SU-DHL-6 (cell line): ENCODE data around the gene TMEM119.

Experiments used
- H2AFZ ChIP-seq: fragments of 200-600 bp; sonication (generic); 2 replicates; pipeline ENCODE4 v1.6.1; 2014; ENCODE audit warnings: low read depth, mild to moderate bottlenecking, moderate library complexity, mixed read lengths, antibody characterized with exemption, low read length; ENCODE audit not compliant: severe bottlenecking
- H3F3A ChIP-seq: fragments of 200-600 bp; shearing (Covaris generic); 2 replicates; pipeline ENCODE4 v1.6.0; 2016; ENCODE audit warnings: antibody characterized with exemption, mild to moderate bottlenecking; ENCODE audit not compliant: insufficient read depth
- H3K27ac ChIP-seq: fragments of 200-600 bp; sonication (generic); 2 replicates; pipeline ENCODE4 v1.5.1; 2016; ENCODE audit warnings: low read depth, mild to moderate bottlenecking, low read length, moderate library complexity, mixed read lengths
- H3K27me3 ChIP-seq: fragments of 200-600 bp; sonication (generic), shearing (Covaris generic); 2 replicates; pipeline ENCODE4 v1.6.0; 2014; ENCODE audit warnings: mild to moderate bottlenecking, low read length
- H3K36me3 ChIP-seq: fragments of 200-600 bp; sonication (generic); 2 replicates; pipeline ENCODE4 v1.6.1; 2014; ENCODE audit warnings: mild to moderate bottlenecking, low read length, mixed read lengths
- H3K4me2 ChIP-seq: fragments of 300-600, 200-600 bp; shearing (Covaris generic), sonication (generic); 2 replicates; pipeline ENCODE4 v1.6.0; 2014; ENCODE audit warnings: low read length, low read depth, mild to moderate bottlenecking; ENCODE audit not compliant: poor library complexity, severe bottlenecking
- H3K4me3 ChIP-seq: fragments of 200-600 bp; sonication (generic); 2 replicates; pipeline ENCODE4 v1.5.1; 2014; ENCODE audit warnings: antibody characterized with exemption, low read length, mild to moderate bottlenecking, mixed read lengths; ENCODE audit not compliant: insufficient read depth, poor library complexity, severe bottlenecking
- H3K79me2 ChIP-seq: fragments of 200-600 bp; sonication (generic); 2 replicates; pipeline ENCODE4 v1.6.1; 2014; ENCODE audit warnings: mild to moderate bottlenecking, low read length, moderate library complexity; ENCODE audit not compliant: insufficient read depth
- H3K9ac ChIP-seq: fragments of 200-600 bp; sonication (generic); 2 replicates; pipeline ENCODE4 v1.7.0; 2014; ENCODE audit warnings: mild to moderate bottlenecking, low read length
- H3K9me2 ChIP-seq: fragments of 200-600 bp; sonication (generic); replicated peaks from 2 replicates; pipeline ENCODE4 v1.6.1; 2014; ENCODE audit warnings: low read length; ENCODE audit not compliant: insufficient read depth
- H3K9me3 ChIP-seq: fragments of 200-600 bp; sonication (generic); 2 replicates; pipeline ENCODE4 v1.6.1; 2014; ENCODE audit warnings: low read length, mixed read lengths; ENCODE audit not compliant: insufficient read depth
- H4K20me1 ChIP-seq: fragments of 200-600 bp; sonication (generic); 2 replicates; pipeline ENCODE4 v1.6.1; 2014; ENCODE audit warnings: low read depth, mild to moderate bottlenecking, antibody characterized with exemption, low read length, moderate library complexity, mixed read lengths
- EZH2phosphoT487 ChIP-seq: fragments of 200-600 bp; sonication (generic), shearing (Covaris generic); conservative IDR thresholded peaks from 2 replicates; pipeline ENCODE4 v1.6.1; 2018; ENCODE audit warnings: mild to moderate bottlenecking, antibody characterized with exemption, low read length, moderate library complexity, mixed read lengths
- TF ChIP-seq, protein P1 (sequence below): fragments of 200-600 bp; sonication (generic); IDR thresholded peaks from one replicate; pipeline ENCODE4 v1.5.1; 2017; ENCODE audit warnings: antibody characterized with exemption, mild to moderate bottlenecking, low read length, moderate library complexity; ENCODE audit not compliant: insufficient read depth, poor library complexity, severe bottlenecking

TMEM119 gene

GRCh38 chr12:108599948-108600701 is 2.2 kb upstream of the TMEM119 start:
- Histone ChIP-seq H3K4me3 (no peak overlapping the region), H4K20me1 (no peaks in the 10 kb centered on the region), H3K9me2 (no peaks in the 10 kb centered on the region), H3K79me2 (no peaks in the 10 kb centered on the region), H3K27ac (no peak overlapping the region), H3K4me2 (no peak overlapping the region), H2AFZ (no peak overlapping the region), H3K9me3 (no peaks in the 10 kb centered on the region), H3K9ac (no peak overlapping the region), H3K36me3 (no peaks in the 10 kb centered on the region), H3K27me3 (no peaks in the 10 kb centered on the region), H3F3A (no peaks in the 10 kb centered on the region)
- TF ChIP-seq, protein P1, sequence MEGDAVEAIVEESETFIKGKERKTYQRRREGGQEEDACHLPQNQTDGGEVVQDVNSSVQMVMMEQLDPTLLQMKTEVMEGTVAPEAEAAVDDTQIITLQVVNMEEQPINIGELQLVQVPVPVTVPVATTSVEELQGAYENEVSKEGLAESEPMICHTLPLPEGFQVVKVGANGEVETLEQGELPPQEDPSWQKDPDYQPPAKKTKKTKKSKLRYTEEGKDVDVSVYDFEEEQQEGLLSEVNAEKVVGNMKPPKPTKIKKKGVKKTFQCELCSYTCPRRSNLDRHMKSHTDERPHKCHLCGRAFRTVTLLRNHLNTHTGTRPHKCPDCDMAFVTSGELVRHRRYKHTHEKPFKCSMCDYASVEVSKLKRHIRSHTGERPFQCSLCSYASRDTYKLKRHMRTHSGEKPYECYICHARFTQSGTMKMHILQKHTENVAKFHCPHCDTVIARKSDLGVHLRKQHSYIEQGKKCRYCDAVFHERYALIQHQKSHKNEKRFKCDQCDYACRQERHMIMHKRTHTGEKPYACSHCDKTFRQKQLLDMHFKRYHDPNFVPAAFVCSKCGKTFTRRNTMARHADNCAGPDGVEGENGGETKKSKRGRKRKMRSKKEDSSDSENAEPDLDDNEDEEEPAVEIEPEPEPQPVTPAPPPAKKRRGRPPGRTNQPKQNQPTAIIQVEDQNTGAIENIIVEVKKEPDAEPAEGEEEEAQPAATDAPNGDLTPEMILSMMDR: no peak
- TF ChIP-seq EZH2phosphoT487: no peak

DNA sequence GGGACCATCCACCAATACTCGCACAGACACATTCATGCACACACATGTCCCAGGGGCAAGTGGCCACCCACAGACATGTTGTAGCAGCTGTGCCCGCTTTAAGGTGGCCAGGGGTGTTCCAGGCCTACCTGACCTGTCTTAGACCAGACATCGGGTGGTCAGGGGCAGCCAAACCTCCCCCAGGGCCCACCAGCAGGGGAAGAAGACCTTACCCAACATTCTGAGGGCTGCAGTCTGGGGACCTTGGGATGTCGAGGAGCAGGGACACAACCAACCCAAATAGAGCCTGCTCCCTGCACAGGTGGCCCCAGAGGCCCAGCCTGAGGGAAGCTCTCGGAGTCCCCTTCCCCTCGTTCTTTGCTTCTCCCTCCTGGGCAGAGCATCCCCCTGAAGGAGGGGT is 1.7 kb upstream of the TMEM119 start:
- Histone ChIP-seq H4K20me1 (no peaks in the 10 kb centered on the region), H3K27ac (no peak overlapping the region), H3K9me3 (no peaks in the 10 kb centered on the region), H3K4me3 (no peak overlapping the region), H3K4me2 (no peak overlapping the region), H3F3A (no peaks in the 10 kb centered on the region), H3K36me3 (no peaks in the 10 kb centered on the region), H3K79me2 (no peaks in the 10 kb centered on the region), H2AFZ (no peak overlapping the region), H3K9ac (no peak overlapping the region), H3K9me2 (no peaks in the 10 kb centered on the region), H3K27me3 (no peaks in the 10 kb centered on the region)
- TF ChIP-seq EZH2phosphoT487: no peak
- TF ChIP-seq, protein P1: no peak

DNA sequence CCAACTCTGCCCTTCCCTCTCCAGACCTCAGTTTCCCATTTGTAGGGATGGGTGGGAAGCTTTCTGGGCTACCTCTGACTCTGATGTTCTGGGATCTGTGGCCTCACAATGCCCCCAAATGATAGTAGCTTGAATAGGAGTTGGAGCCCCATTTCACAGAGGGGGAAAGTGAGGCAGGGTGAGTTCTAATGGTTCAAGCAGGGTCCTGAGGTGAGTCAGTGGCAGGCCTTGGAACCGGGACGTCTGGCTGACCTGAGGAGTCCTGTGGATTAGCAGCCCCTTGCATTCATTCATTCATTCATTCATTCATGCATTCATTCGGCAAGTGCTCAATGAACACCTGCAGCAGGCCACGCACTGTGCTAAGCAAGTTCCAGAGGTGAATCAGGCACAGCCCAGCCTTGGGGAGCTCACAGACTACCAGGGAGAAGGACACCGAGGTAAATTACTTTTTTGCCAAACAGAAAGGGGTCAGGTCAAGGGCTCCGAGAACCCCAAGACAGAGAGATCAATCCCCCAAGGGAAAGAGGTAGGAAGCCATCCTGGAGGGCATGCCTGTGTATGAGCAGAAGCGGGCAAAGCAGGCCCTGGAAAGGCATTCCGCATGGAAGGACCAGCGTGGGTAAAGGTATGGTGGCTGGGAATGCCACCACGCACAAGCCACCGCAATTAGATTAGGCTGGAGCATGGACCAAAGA is 818 bp upstream of the TMEM119 start:
- TF ChIP-seq, protein P1: no peak
- TF ChIP-seq EZH2phosphoT487: no peak

More for the DNA sequence above, 818 bp upstream of the TMEM119 start:
- no peak overlapping the region for H3K9ac ChIP-seq
- H4K20me1 ChIP-seq: no peaks in the 10 kb centered on the region
- no peak overlapping the region for H2AFZ ChIP-seq
- no peak overlapping the region for H3K4me2 ChIP-seq
- H3F3A ChIP-seq: no peaks in the 10 kb centered on the region
- H3K9me3 ChIP-seq: no peaks in the 10 kb centered on the region
- H3K9me2 ChIP-seq: no peaks in the 10 kb centered on the region
- H3K4me3 ChIP-seq: no peak overlapping the region
- no peaks in the 10 kb centered on the region for H3K79me2 ChIP-seq
- H3K36me3 ChIP-seq: no peaks in the 10 kb centered on the region
- no peak overlapping the region for H3K27ac ChIP-seq
- no peaks in the 10 kb centered on the region for H3K27me3 ChIP-seq
